Amniotic epithelial cell (primary cell): ENCODE results near the gene ACTR8.
"Not testable (repeated sequence)": the region's sequence is repeated elsewhere in the genome, so short reads cannot be mapped to it uniquely, and the experiment has no call there.

Source experiments
- DNase-seq: peaks from one replicate; pipeline ENCODE4 v3.0.0-alpha.2; 2010; ENCODE audit warnings: low read depth

The ACTR8 gene

GRCh38 chr3:53881691-53882593 lies at the start of gene ACTR8:
ACTR8 (minus strand) TSS chr3:53882152; CDS start chr3:53882101, 51 bp downstream.
- DNase-seq: peak; percentile 69

- DNase-seq: not testable (repeated sequence)
Measured at GRCh38 chr3:53927208-53927872, 45.4 kb upstream of the ACTR8 start.

- DNase-seq: peak; percentile 14
Measured at GRCh38 chr3:53921296-53921695, 39.3 kb upstream of the ACTR8 start.

GRCh38 chr3:53919741-53920140 lies 37.8 kb upstream of the ACTR8 start:
- DNase-seq: no peak

GRCh38 chr3:53913401-53913800 lies 31.4 kb upstream of the ACTR8 start:
- DNase-seq: no peak

GRCh38 chr3:53902711-53903110 lies 20.8 kb upstream of the ACTR8 start:
- DNase-seq: no peak

- no peak for DNase-seq
Measured at GRCh38 chr3:53902067-53902466, 20.1 kb upstream of the ACTR8 start.

GRCh38 chr3:53900666-53901331 lies 18.8 kb upstream of the ACTR8 start:
- DNase-seq: no peak

- no peak for DNase-seq
Measured at GRCh38 chr3:53899750-53900149, 17.8 kb upstream of the ACTR8 start.

GRCh38 chr3:53892286-53892637 lies 10.3 kb upstream of the ACTR8 start:
- DNase-seq: peak; percentile 8

GRCh38 chr3:53891497-53892285 lies 9.7 kb upstream of the ACTR8 start, which contains the start of gene SELENOK:
SELENOK (minus strand) TSS chr3:53891859.
- DNase-seq: peak; percentile 99

GRCh38 chr3:53890726-53891475 lies 8.9 kb upstream of the ACTR8 start:
- DNase-seq: peak; percentile 35

GRCh38 chr3:53888232-53888631 lies 6.3 kb upstream of the ACTR8 start:
- DNase-seq: peak; percentile 30

GRCh38 chr3:53887446-53887845 lies 5.5 kb upstream of the ACTR8 start:
- no peak for DNase-seq

- DNase-seq: no peak
Measured at GRCh38 chr3:53885239-53885638, 3.3 kb upstream of the ACTR8 start.

GRCh38 chr3:53884623-53885022 lies 2.7 kb upstream of the ACTR8 start:
- DNase-seq: no peak

GRCh38 chr3:53883008-53883407 lies 1.1 kb upstream of the ACTR8 start:
- DNase-seq: no peak

GRCh38 chr3:53880396-53881345 lies 1.3 kb downstream of the ACTR8 start:
- DNase-seq: peak; percentile 53

- DNase-seq: no peak
Measured at GRCh38 chr3:53865732-53866499, 16.0 kb downstream of the ACTR8 start.
